Activated CD4-positive, CD25-positive, alpha-beta regulatory T cell treated with anti-CD3 and anti-CD28 coated beads, Interleukin-2, amount 50 U/mL, for 16 hours (primary cell): ENCODE data around the gene HEATR9.

Source experiments
- DNase-seq: peaks from one replicate; pipeline ENCODE4 v3.0.0-alpha.2; 2020; ENCODE audit warnings: low read depth, low spot score

Gene HEATR9

DNA sequence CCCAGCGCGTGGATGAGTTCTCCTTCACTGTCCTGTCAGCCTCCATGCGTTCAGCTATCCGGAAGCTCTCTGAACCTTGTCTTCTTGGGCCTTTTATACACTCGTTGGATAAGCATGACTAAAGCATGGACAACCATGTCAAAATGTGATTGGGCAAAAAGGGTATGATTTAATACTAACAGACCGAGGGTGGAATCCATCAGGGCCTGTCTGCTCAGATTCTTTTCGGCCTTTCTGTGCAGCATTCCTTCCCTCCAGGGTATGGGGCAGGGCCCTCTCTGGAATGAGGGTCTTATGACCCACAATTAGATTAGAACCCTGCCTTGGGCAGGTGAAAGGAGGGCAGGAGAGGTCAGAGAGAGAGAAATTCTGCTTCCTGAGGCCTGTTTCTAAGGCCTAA lies 25.5 kb upstream of the HEATR9 start:
- no peak for DNase-seq

GRCh38 chr17:35893751-35894150 lies 25.1 kb upstream of the HEATR9 start:
- no peak for DNase-seq

GRCh38 chr17:35892091-35893035 lies 23.7 kb upstream of the HEATR9 start:
- no peak for DNase-seq

DNA sequence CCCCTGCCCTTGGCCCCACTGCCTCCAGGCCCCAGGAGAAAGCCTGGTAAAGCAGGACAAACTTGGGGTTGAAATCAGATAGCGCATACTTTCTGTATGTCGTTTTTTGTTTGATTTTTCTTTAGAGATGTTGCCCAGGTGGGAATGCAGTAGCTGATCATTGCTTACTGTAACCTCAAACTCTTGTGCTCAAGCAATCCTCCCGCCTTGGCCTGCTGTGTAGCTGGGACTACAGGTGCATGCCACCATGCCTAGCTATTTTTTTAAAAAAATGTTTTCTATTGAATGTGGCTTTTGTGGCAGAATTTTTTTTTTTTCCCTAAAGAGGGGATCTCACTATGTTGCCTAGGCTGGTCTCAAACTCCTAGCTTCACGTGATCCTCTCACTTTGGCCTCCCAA lies 22.6 kb upstream of the HEATR9 start:
- no peak for DNase-seq

GRCh38 chr17:35890774-35891155 lies 22.1 kb upstream of the HEATR9 start:
- no peak for DNase-seq

DNA sequence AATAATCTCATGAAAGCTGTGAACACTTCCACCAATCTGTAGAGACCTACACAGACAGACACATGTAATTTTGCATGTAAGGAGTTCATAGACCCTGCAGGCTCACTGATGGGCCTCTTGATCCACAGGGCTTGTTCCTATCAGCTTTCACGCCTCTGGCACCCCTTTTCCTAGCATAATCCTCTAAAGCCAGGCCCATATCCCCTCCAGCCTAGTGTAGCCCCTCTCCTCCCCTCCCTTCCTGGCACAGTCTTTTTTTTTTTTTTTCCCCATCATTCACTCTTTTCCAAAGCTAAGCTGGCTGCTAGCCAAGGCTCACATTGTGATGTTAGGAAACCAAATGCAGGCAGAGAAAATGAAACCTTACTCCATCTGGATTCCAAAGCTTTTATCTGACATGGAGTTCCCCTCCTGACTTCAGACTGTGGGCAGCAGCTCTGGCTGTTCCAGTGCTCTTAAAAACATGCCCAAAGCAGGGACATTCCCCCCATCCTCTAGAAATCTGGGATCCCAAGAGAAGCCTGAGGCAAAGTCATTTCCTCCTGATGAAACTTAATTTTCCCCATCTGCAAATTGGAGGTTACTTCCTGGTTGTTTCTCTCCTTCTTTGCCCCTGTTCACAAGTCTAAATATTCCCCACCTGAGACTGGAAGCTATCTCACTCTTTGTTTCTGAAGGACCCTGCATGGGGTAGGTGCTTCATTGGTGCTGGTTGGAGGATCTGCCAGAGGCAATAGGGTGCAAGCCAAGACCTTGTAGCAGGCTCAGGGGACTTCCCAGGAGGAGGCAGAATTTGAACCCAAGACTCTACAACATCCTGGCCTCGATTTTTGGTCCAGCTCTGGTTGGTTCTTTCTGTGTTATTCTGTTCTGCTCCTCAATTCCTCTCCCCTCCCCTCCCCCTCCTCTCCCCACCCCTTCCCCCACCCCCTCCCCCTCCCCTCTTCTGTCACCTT lies 21.4 kb upstream of the HEATR9 start:
- no peak for DNase-seq

GRCh38 chr17:35889241-35889640 lies 20.6 kb upstream of the HEATR9 start:
- no peak for DNase-seq

GRCh38 chr17:35879773-35880654 lies 11.3 kb upstream of the HEATR9 start, which contains the start of gene CCL5:
Gene CCL5 (minus strand): TSS chr17:35880360.
- no peak for DNase-seq

DNA sequence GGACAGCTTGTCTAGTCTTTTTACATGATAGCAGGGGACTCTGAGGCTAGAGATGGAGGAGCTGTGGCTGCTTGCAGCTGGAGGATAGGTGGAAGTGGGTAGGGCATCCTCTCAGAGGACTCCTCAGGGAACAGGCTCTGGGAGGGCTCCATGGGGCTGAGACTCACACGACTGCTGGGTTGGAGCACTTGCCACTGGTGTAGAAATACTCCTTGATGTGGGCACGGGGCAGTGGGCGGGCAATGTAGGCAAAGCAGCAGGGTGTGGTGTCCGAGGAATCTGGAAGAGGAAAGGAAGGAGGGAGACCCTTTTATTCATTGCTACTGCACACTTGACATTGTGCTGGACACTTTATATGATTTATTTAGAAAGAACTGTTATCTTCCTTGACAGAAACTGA lies 9.7 kb upstream of the HEATR9 start:
- no peak for DNase-seq

GRCh38 chr17:35877345-35878029 lies 8.8 kb upstream of the HEATR9 start:
- no peak for DNase-seq

DNA sequence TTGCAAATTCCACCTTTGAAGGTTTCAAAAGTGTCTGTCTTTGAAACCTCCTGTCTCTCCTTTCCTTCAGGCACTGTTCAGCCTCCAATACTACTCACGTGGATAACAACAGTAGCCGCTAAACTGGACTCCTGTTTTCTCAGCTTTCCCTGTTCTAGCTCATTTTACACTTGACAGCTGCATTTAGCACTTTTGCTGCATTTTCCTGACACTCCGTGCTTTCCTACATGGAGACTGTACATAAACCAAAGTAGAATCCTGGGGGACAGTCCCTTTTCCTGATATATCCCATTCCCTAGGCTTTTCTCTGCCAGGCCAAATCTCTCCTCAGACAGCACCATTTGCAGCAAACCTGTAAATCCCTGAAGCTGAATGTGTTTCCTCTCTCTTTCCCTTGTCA lies 7.8 kb upstream of the HEATR9 start:
- DNase-seq, result no peak

GRCh38 chr17:35875800-35876139 lies 7.1 kb upstream of the HEATR9 start:
- DNase-seq, result no peak

DNA sequence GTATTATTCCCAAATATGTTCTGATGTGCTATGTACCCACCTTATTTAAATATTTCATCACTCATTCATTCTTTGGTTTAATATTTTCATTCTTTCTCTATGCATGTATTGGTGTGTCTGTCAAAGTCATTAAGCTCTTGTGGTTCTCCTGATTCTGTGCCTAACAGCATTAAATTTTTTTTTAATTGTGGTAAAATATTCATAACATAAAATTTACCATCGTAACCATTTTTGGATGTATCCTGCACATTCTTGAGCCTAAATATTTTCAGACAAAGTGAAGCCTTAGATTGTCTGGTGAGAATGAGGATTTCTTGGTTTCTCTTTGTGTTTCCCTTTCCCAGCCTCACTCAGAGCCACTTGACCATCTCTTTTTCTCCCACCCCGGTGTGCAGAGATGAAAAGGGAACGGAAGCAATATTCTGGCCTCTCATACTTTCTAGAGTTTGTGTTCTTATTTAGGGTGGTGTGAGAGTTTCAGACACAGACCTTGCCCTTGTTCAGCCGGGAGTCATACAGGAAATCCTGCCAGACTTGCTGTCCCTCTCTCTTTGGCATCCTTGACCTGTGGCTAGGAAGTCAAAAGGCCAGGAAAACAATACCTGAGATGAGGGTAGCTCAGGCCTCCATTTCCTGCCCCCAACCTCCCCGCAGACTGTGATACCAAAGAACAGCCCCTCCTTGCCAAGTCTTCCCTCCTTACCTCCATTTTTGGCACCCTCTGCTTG lies 6.5 kb upstream of the HEATR9 start:
- DNase-seq, result no peak

- DNase-seq, result no peak
Measured at GRCh38 chr17:35872196-35872980, 3.7 kb upstream of the HEATR9 start.

- no peak for DNase-seq
Measured at GRCh38 chr17:35870906-35871819, 2.5 kb upstream of the HEATR9 start.

GRCh38 chr17:35867574-35867973 lies 1.1 kb downstream of the HEATR9 start:
- DNase-seq, result no peak

- DNase-seq, result no peak
Measured at GRCh38 chr17:35866341-35866950, 2.2 kb downstream of the HEATR9 start.
